Measurements from ENCODE around the gene LYRM1.
"Not testable (repeated sequence)": the region's sequence is repeated elsewhere in the genome, so short reads cannot be mapped to it uniquely, and the experiment has no call there.

LYRM1 gene

GRCh38 chr16:20937736-20938135 lies 37.2 kb downstream of the LYRM1 start:
- no peak for DNase-seq (ENCODE audit: low spot score)

GRCh38 chr16:20938426-20938825 lies 37.9 kb downstream of the LYRM1 start:
- no peak for DNase-seq (ENCODE audit: low spot score)

- DNase-seq (ENCODE audit: low spot score), result no peak
Observed at GRCh38 chr16:20939611-20940010, 39.0 kb downstream of the LYRM1 start.

GRCh38 chr16:20940871-20941635 lies 40.5 kb downstream of the LYRM1 start:
- DNase-seq (ENCODE audit: low spot score), result no peak

GRCh38 chr16:20941636-20941926 lies 41.0 kb downstream of the LYRM1 start:
- no peak for DNase-seq (ENCODE audit: low spot score)

- DNase-seq (ENCODE audit: low spot score), result no peak
Observed at GRCh38 chr16:20942256-20942655, 41.7 kb downstream of the LYRM1 start.

- DNase-seq (ENCODE audit: low spot score), result no peak
Observed at GRCh38 chr16:20944861-20945574, 44.4 kb downstream of the LYRM1 start.

- not testable (repeated sequence) for DNase-seq (ENCODE audit: low spot score)
Observed at GRCh38 chr16:20945575-20945875, 45.0 kb downstream of the LYRM1 start.

GRCh38 chr16:20946015-20946629 lies 45.6 kb downstream of the LYRM1 start:
- DNase-seq (ENCODE audit: low spot score), result no peak

GRCh38 chr16:20948444-20948843 lies 47.9 kb downstream of the LYRM1 start:
- no peak for DNase-seq (ENCODE audit: low spot score)

- DNase-seq (ENCODE audit: low spot score), result no peak
Observed at GRCh38 chr16:20949660-20950059, 49.1 kb downstream of the LYRM1 start.

- no peak for DNase-seq (ENCODE audit: low spot score)
Observed at GRCh38 chr16:20950294-20950693, 49.7 kb downstream of the LYRM1 start.

GRCh38 chr16:20952139-20952920 lies 51.8 kb downstream of the LYRM1 start:
- DNase-seq (ENCODE audit: low spot score), result no peak

GRCh38 chr16:20954574-20954973 lies 54.0 kb downstream of the LYRM1 start:
- DNase-seq (ENCODE audit: low spot score), result no peak

- no peak for DNase-seq (ENCODE audit: low spot score)
Observed at GRCh38 chr16:20956319-20956718, 55.7 kb downstream of the LYRM1 start.

- DNase-seq (ENCODE audit: low spot score), result no peak
Observed at GRCh38 chr16:20957153-20957552, 56.6 kb downstream of the LYRM1 start.

- DNase-seq (ENCODE audit: low spot score), result no peak
Observed at GRCh38 chr16:20960899-20961298, 60.3 kb downstream of the LYRM1 start.

GRCh38 chr16:20968765-20969164 lies 68.2 kb downstream of the LYRM1 start:
- no peak for DNase-seq (ENCODE audit: low spot score)

GRCh38 chr16:20969386-20969785 lies 68.8 kb downstream of the LYRM1 start:
- DNase-seq (ENCODE audit: low spot score), result no peak

- no peak for DNase-seq (ENCODE audit: low spot score)
Observed at GRCh38 chr16:20971401-20971800, 70.8 kb downstream of the LYRM1 start.

- DNase-seq (ENCODE audit: low spot score), result not testable (repeated sequence)
Observed at GRCh38 chr16:20973201-20973600, 72.6 kb downstream of the LYRM1 start.

All from COLO829 (cell line).